Measurements from ENCODE around the gene SSPN.

The SSPN gene

GRCh38 chr12:26187014-26187798 is 8.2 kb upstream of the SSPN start:
- no peak for DNase-seq

- no peak for DNase-seq
These were observed 7.2 kb upstream of the SSPN start for GRCh38 chr12:26188127-26188526.

GRCh38 chr12:26188641-26189040 is 6.7 kb upstream of the SSPN start:
- DNase-seq, result no peak

GRCh38 chr12:26192142-26192541 is 3.2 kb upstream of the SSPN start:
- DNase-seq, result no peak

- no peak for DNase-seq
These were observed 1.8 kb upstream of the SSPN start for GRCh38 chr12:26193539-26193938.

- peak; percentile 18 for DNase-seq
These were observed 458 bp downstream of the SSPN start for GRCh38 chr12:26195641-26196420.

GRCh38 chr12:26196421-26196716 is 996 bp downstream of the SSPN start:
- DNase-seq, result no peak

GRCh38 chr12:26197832-26198231 is 2.5 kb downstream of the SSPN start:
- DNase-seq, result no peak

GRCh38 chr12:26198742-26199141 is 3.4 kb downstream of the SSPN start:
- DNase-seq, result no peak

- DNase-seq, result no peak
These were observed 7.9 kb downstream of the SSPN start for GRCh38 chr12:26203167-26203780.

GRCh38 chr12:26204612-26205289 is 9.4 kb downstream of the SSPN start:
- DNase-seq, result no peak

- DNase-seq, result no peak
These were observed 9.9 kb downstream of the SSPN start for GRCh38 chr12:26205298-26205697.

GRCh38 chr12:26205941-26206340 is 10.6 kb downstream of the SSPN start:
- DNase-seq, result no peak

GRCh38 chr12:26211331-26211730 is 16.0 kb downstream of the SSPN start:
- DNase-seq, result no peak

- DNase-seq, result no peak
These were observed 17.0 kb downstream of the SSPN start for GRCh38 chr12:26212396-26212795.

- no peak for DNase-seq
These were observed 17.6 kb downstream of the SSPN start for GRCh38 chr12:26212988-26213387.

GRCh38 chr12:26214121-26214520 is 18.7 kb downstream of the SSPN start:
- no peak for DNase-seq

- no peak for DNase-seq
These were observed 24.4 kb downstream of the SSPN start for GRCh38 chr12:26219736-26220135.

- DNase-seq, result no peak
These were observed 29.3 kb downstream of the SSPN start for GRCh38 chr12:26224657-26225056.

GRCh38 chr12:26226122-26226521 is 30.7 kb downstream of the SSPN start:
- DNase-seq, result no peak

- no peak for DNase-seq
These were observed 31.4 kb downstream of the SSPN start for GRCh38 chr12:26226629-26227360.

- DNase-seq, result no peak
These were observed 32.0 kb downstream of the SSPN start for GRCh38 chr12:26227361-26227745.

GRCh38 chr12:26229910-26230309 is 34.5 kb downstream of the SSPN start:
- no peak for DNase-seq

All from 8988T (cell line).